K562 (cell line): Measurements from ENCODE around the gene PRDX2. TPM values are rescaled to one million over a fixed set of nuclear protein-coding genes. Genes with fewer than 3 reads are reported as not detected.

Experiments
- AFF1 ChIP-seq, 2 experiments: fragments of 450-650 bp; IDR thresholded peaks; 2 replicates each; pipeline ENCODE4 v1.6.1; 2018; ENCODE audit warnings: mild to moderate bottlenecking in 2 of 2, low read depth in 1 of 2; ENCODE audit not compliant: partially characterized antibody in 2 of 2
- ARID2 ChIP-seq: fragments of 450-650 bp; IDR thresholded peaks from 2 replicates; pipeline ENCODE4 v1.6.1; 2017; ENCODE audit warnings: antibody characterized with exemption, mild to moderate bottlenecking
- BRD4 ChIP-seq: fragments of 200-600 bp; sonication (generic); IDR thresholded peaks from 2 replicates; pipeline ENCODE4 v1.6.1; 2017; ENCODE audit warnings: inconsistent platforms
- FOSL1 ChIP-seq: fragments of 200-800 bp; sonication (Bioruptor generic); conservative IDR thresholded peaks from 2 replicates; pipeline ENCODE4 v1.6.1; 2016; ENCODE audit warnings: missing genetic modification characterization, missing compliant biosample characterization
- HDAC1 ChIP-seq, 2 experiments: fragments of 450-650 bp; IDR thresholded peaks; 2 replicates each; pipeline ENCODE4 v1.6.1; 2016 to 2017; ENCODE audit warnings: inconsistent platforms in 1 of 2, mild to moderate bottlenecking in 1 of 2, moderate library complexity in 1 of 2
- MITF ChIP-seq: IDR thresholded peaks from 2 replicates; pipeline ENCODE4 v1.6.1; 2014; ENCODE audit warnings: antibody characterized with exemption
- NR2C1 ChIP-seq, 2 experiments: fragments of 450-650 bp; IDR thresholded peaks; 2 replicates each; pipeline ENCODE4 v1.6.1; 2017; ENCODE audit warnings: mild to moderate bottlenecking in 2 of 2, antibody characterized with exemption in 1 of 2, inconsistent platforms in 1 of 2, missing compliant biosample characterization in 1 of 2, missing genetic modification characterization in 1 of 2
- NUFIP1 ChIP-seq: fragments of 450-650 bp; IDR thresholded peaks from 2 replicates; pipeline ENCODE4 v1.6.1; 2018; ENCODE audit not compliant: partially characterized antibody
- PCBP1 ChIP-seq: fragments of 200-400 bp; formaldehyde crosslinking; IDR thresholded peaks from 2 replicates; pipeline ENCODE4 v1.6.1; 2018; ENCODE audit warnings: mild to moderate bottlenecking, low read depth, low read length; ENCODE audit not compliant: poor library complexity, severe bottlenecking
- PHB ChIP-seq: fragments of 250-450 bp; sonication (Bioruptor Pico); IDR thresholded peaks from 2 replicates; pipeline ENCODE4 v1.5.0; 2021
- PYGO2 ChIP-seq: fragments of 450-650 bp; IDR thresholded peaks from 2 replicates; pipeline ENCODE4 v1.6.1; 2016; ENCODE audit warnings: mild to moderate bottlenecking, missing genetic modification characterization, moderate library complexity, missing compliant biosample characterization
- RUNX1 ChIP-seq: sonication (generic); IDR thresholded peaks from 2 replicates; pipeline ENCODE4 v1.6.1; 2016; ENCODE audit warnings: antibody characterized with exemption, low read depth
- SFPQ ChIP-seq: fragments of 200-400 bp; formaldehyde crosslinking; IDR thresholded peaks from 2 replicates; pipeline ENCODE4 v1.6.1; 2017; ENCODE audit warnings: mild to moderate bottlenecking, low read depth, low read length, moderate library complexity
- SIRT6 ChIP-seq: IDR thresholded peaks from one replicate; pipeline ENCODE4 v1.6.1; 2012; ENCODE audit warnings: low read depth, mild to moderate bottlenecking, control low read depth, inconsistent platforms, low read length, moderate library complexity
- TRIM28 ChIP-seq: fragments of 450-650 bp; IDR thresholded peaks from 2 replicates; pipeline ENCODE4 v1.6.1; 2017
- ZBTB26 ChIP-seq: fragments of 450-650 bp; formaldehyde crosslinking; IDR thresholded peaks from 2 replicates; pipeline ENCODE4 v1.4.0; 2022; ENCODE audit warnings: missing genetic modification characterization
- ZBTB9 ChIP-seq: fragments of 450-650 bp; formaldehyde crosslinking; IDR thresholded peaks from 2 replicates; pipeline ENCODE4 v1.4.0; 2020; ENCODE audit warnings: mild to moderate bottlenecking, moderate library complexity
- polyA plus RNA-seq, 8 experiments: library from polyadenylated mRNA; depleted of rRNA in 4 of 8; stranded (reverse) in 5 of 8; unstranded in 3 of 8; fragments of >200 nt; fragmentation: Nextera tagmentation in 2 of 8; fragmentation: Illumina TruSeq in 1 of 8; extraction: Ambion mirVana in 2 of 8; extraction: Trizol in 1 of 8; gene quantifications; 2 replicates each; pipeline versions ENCODE4 v1.2.1 to v1.2.3, GENCODE V29; 2011 to 2014; ENCODE audit warnings: inconsistent platforms in 1 of 8, missing spikeins in 1 of 8
- total RNA-seq, 7 experiments: library from RNA; depleted of rRNA in 6 of 7; stranded (reverse); fragments of >200 nt in 6 of 7; fragmentation: Illumina TruSeq in 2 of 7; extraction: Trizol in 2 of 7; gene quantifications; 2 replicates each; pipeline versions ENCODE4 v1.2.1 to v1.2.3, GENCODE V29; 2011 to 2021; ENCODE audit warnings: low replicate concordance in 1 of 7

The PRDX2 gene
- total and polyA plus RNA-seq, 9 of the 15 experiments (the other 6 are each of a cell fraction or from before 2014, with no cell fraction given) = 206 to 1,183 (median 415) TPM

GRCh38 chr19:12785431-12786031, 16.1 kb downstream of the PRDX2 start (continued):
- TF ChIP-seq SFPQ = no peak
- TF ChIP-seq BRD4 = no peak
- no peak for TF ChIP-seq RUNX1
- no peak for TF ChIP-seq NR2C1 (IDR thresholded peaks at IDR 0.05)
- no peak for TF ChIP-seq NR2C1 (tag; IDR thresholded peaks at IDR 0.05)
- no peak for TF ChIP-seq NUFIP1
- TF ChIP-seq TRIM28 = no peak
- TF ChIP-seq ZBTB9 (CRISPR knock-in tag) = peak; percentile 15; the same call in 1 of the 2 replicates
- no peak for TF ChIP-seq PYGO2
- no peak for TF ChIP-seq PCBP1
- TF ChIP-seq HDAC1 (IDR thresholded peaks at IDR 0.05) = 0 out of 4 replicates have a peak, but pooled peaks of 1 of the 2 experiments have one; percentile 38
- no peak for TF ChIP-seq AFF1 (IDR thresholded peaks at IDR 0.05; ENCODE audit: low read depth in 1 of 2, partially characterized antibody in 2 of 2)
- no peak for TF ChIP-seq FOSL1 (tag)
- TF ChIP-seq PHB (CRISPR knock-in tag) = no peak
- 0 out of 2 replicates have a peak, but pooled peaks have one; percentile 15 for TF ChIP-seq ARID2
- TF ChIP-seq SIRT6 = no peak
- TF ChIP-seq MITF = no peak
- TF ChIP-seq ZBTB26 (CRISPR knock-in tag) = 0 out of 2 replicates have a peak, but pooled peaks have one; percentile 1
